HepG2 (cell line): Measurements from ENCODE around the gene FTL. TPM values are rescaled to one million over a fixed set of nuclear protein-coding genes. Genes with fewer than 3 reads are reported as not detected.

Experiments used
- ADNP ChIP-seq: sonication (generic); formaldehyde crosslinking; IDR thresholded peaks from 2 replicates; pipeline ENCODE4 v1.4.0; 2020; ENCODE audit warnings: missing genetic modification reagents
- BORCS8-MEF2B ChIP-seq: sonication (generic); formaldehyde crosslinking; IDR thresholded peaks from 2 replicates; pipeline ENCODE4 v1.8.0; 2022; ENCODE audit warnings: mild to moderate bottlenecking, missing genetic modification reagents
- HOXD1 ChIP-seq: sonication (generic); formaldehyde crosslinking; IDR thresholded peaks from 2 replicates; pipeline ENCODE4 v1.5.0; 2020; ENCODE audit warnings: missing genetic modification reagents
- KAT7 ChIP-seq: IDR thresholded peaks from 2 replicates; pipeline ENCODE4 v1.6.1; 2018; ENCODE audit warnings: borderline replicate concordance, missing compliant biosample characterization
- POLR2AphosphoS2 ChIP-seq: IDR thresholded peaks from 2 replicates; pipeline ENCODE4 v1.6.1; 2011; ENCODE audit warnings: low read depth, low read length, improper control_type of control experiment
- SAFB2 ChIP-seq: sonication (generic); formaldehyde crosslinking; IDR thresholded peaks from 2 replicates; pipeline ENCODE4 v1.5.1; 2020; ENCODE audit warnings: missing genetic modification reagents, low read depth, mild to moderate bottlenecking, borderline replicate concordance
- SKIL ChIP-seq: sonication (generic); formaldehyde crosslinking; IDR thresholded peaks from 2 replicates; pipeline ENCODE4 v1.8.0; 2022; ENCODE audit warnings: missing genetic modification reagents, mild to moderate bottlenecking, moderate library complexity, borderline replicate concordance
- TOE1 ChIP-seq: sonication (generic); formaldehyde crosslinking; IDR thresholded peaks from 2 replicates; pipeline ENCODE4 v1.4.0; 2020; ENCODE audit warnings: mild to moderate bottlenecking, missing genetic modification reagents
- TRIM22 ChIP-seq: fragments of 450-650 bp; IDR thresholded peaks from 2 replicates; pipeline ENCODE4 v1.6.1; 2017
- ZFP1 ChIP-seq: IDR thresholded peaks from 2 replicates; pipeline ENCODE4 v1.6.1; 2016
- ZHX2 ChIP-seq, 2 experiments: sonication (generic) in 1 of 2; formaldehyde crosslinking in 1 of 2; IDR thresholded peaks; 2 replicates each; pipeline versions ENCODE4 v1.6.1 to v1.9.0; 2014 to 2022; ENCODE audit warnings: antibody characterized with exemption in 1 of 2, borderline replicate concordance in 1 of 2, inconsistent platforms in 1 of 2, low read depth in 1 of 2, missing genetic modification reagents in 1 of 2
- ZNF17 ChIP-seq: sonication (generic); formaldehyde crosslinking; IDR thresholded peaks from 2 replicates; pipeline ENCODE4 v1.5.0; 2020; ENCODE audit warnings: mild to moderate bottlenecking, missing genetic modification reagents
- ZNF572 ChIP-seq: sonication (generic); formaldehyde crosslinking; IDR thresholded peaks from 2 replicates; pipeline ENCODE4 v1.5.1; 2020; ENCODE audit warnings: mild to moderate bottlenecking, missing genetic modification reagents
- ZNF672 ChIP-seq: sonication (generic); formaldehyde crosslinking; IDR thresholded peaks from 2 replicates; pipeline ENCODE4 v1.8.1; 2022; ENCODE audit warnings: missing genetic modification reagents
- ZNF816 ChIP-seq: sonication (generic); formaldehyde crosslinking; IDR thresholded peaks from 2 replicates; pipeline ENCODE4 v1.8.0; 2022; ENCODE audit warnings: missing genetic modification reagents, mild to moderate bottlenecking, borderline replicate concordance
- polyA plus RNA-seq, 8 experiments: library from polyadenylated mRNA; depleted of rRNA in 3 of 8; stranded (reverse) in 7 of 8; unstranded in 1 of 8; fragments of >200 nt; fragmentation: Illumina TruSeq in 4 of 8; extraction: Trizol in 4 of 8; gene quantifications; 2 replicates each; pipeline versions ENCODE4 v1.2.1 to v1.2.3, GENCODE V29; 2011 to 2016; ENCODE audit warnings: low read depth in 4 of 8, missing spikeins in 1 of 8, mixed read lengths in 1 of 8; ENCODE audit not compliant: insufficient read depth in 1 of 8
- total RNA-seq, 5 experiments: library from RNA; depleted of rRNA; stranded (reverse); fragments of >200 nt; fragmentation: Illumina TruSeq; extraction: Trizol; gene quantifications; 2 replicates each; pipeline ENCODE4 v1.2.3, GENCODE V29; 2016; ENCODE audit warnings: low read depth in 1 of 5

FTL gene
- total and polyA plus RNA-seq, 2 of the 13 experiments (the other 11 are each of a cell fraction or from before 2014, with no cell fraction given): 2,721 to 8,800 TPM

GRCh38 chr19:48967346-48968178 lies 2.5 kb downstream of the FTL start (continued):
- TF ChIP-seq TRIM22: no peak
- 0 out of 2 replicates have a peak, but pooled peaks have one; percentile 13 for TF ChIP-seq TOE1 (CRISPR knock-in tag)
- no peak for TF ChIP-seq SKIL (CRISPR knock-in tag)
- no peak for TF ChIP-seq KAT7 (CRISPR knock-in tag)
- TF ChIP-seq ZHX2 (IDR thresholded peaks at IDR 0.05; ENCODE audit: low read depth): no peak
- TF ChIP-seq ZHX2 (CRISPR knock-in tag; IDR thresholded peaks at IDR 0.05; ENCODE audit: borderline replicate concordance): peak; percentile 6; the same call in 1 of the 2 replicates
- 0 out of 2 replicates have a peak, but pooled peaks have one; percentile 31 for TF ChIP-seq ZNF572 (CRISPR knock-in tag)
- no peak for TF ChIP-seq ZNF816 (CRISPR knock-in tag)
- no peak for TF ChIP-seq SAFB2 (CRISPR knock-in tag)
- no peak for TF ChIP-seq ZNF17 (CRISPR knock-in tag)
- 0 out of 2 replicates have a peak, but pooled peaks have one; percentile 25 for TF ChIP-seq ZNF672 (CRISPR knock-in tag)
- TF ChIP-seq POLR2AphosphoS2: no peak
- 0 out of 2 replicates have a peak, but pooled peaks have one; percentile 57 for TF ChIP-seq HOXD1 (CRISPR knock-in tag)
- no peak for TF ChIP-seq ADNP (CRISPR knock-in tag)
- no peak; the same call in 1 of the 2 replicates for TF ChIP-seq BORCS8-MEF2B
- 0 out of 2 replicates have a peak, but pooled peaks have one; percentile 19 for TF ChIP-seq ZFP1 (CRISPR knock-in tag)
